IMR-90 (cell line): Measurements from ENCODE around the gene LEKR1. TPM values are rescaled to one million over a fixed set of nuclear protein-coding genes. Genes with fewer than 3 reads are reported as not detected.

Experiments
- ATAC-seq: fragments of 200-7000 bp; cut with Tn5 transposase; 2 replicates; pipeline ENCODE4 v1.9.1; 2020; ENCODE audit warnings: low read depth, mild to moderate bottlenecking, moderate library complexity
- BruUV-seq: library from RNA; stranded (reverse); fragments of 400-500 nt; replicated peaks from 2 replicates; lab custom pipeline; 2021; lab: Mats Ljungman, UMichigan
- CTCF ChIA-PET: fragments of 300-600 bp; formaldehyde crosslinking; extraction: SDS; loops from one replicate; lab custom pipeline; 2021; ENCODE audit warnings: antibody characterized with exemption; lab: Yijun Ruan, JAX
- POLR2A ChIA-PET: fragments of 300-600 bp; sonication (Branson Sonifier 250); formaldehyde crosslinking; loops from one replicate; lab custom pipeline; 2022; ENCODE audit warnings: antibody characterized with exemption; ENCODE audit not compliant: unreplicated experiment; lab: Charles Lee
- DNase-seq: peaks from one replicate; pipeline ENCODE4 v3.0.0; 2013
- H2AFZ ChIP-seq: replicated peaks from 2 replicates; pipeline ENCODE3; 2013; ENCODE audit warnings: low read length, mild to moderate bottlenecking; ENCODE audit not compliant: poor library complexity
- H2AK5ac ChIP-seq: 2 replicates; pipeline ENCODE4 v1.6.1; 2013; ENCODE audit warnings: low read depth, low read length, inconsistent platforms
- H2AK9ac ChIP-seq: replicated peaks from 2 replicates; pipeline ENCODE3; 2013; ENCODE audit warnings: mild to moderate bottlenecking, low read depth, low read length, moderate library complexity; ENCODE audit not compliant: poor library complexity
- H2BK120ac ChIP-seq: 2 replicates; pipeline ENCODE4 v1.6.1; 2013; ENCODE audit warnings: low read depth, low read length, inconsistent platforms
- H2BK15ac ChIP-seq: 3 replicates; pipeline ENCODE4 v1.6.1; 2013; ENCODE audit warnings: low read depth, low read length, inconsistent platforms
- H2BK20ac ChIP-seq: 2 replicates; pipeline ENCODE4 v1.6.1; 2013; ENCODE audit warnings: low read depth, mild to moderate bottlenecking, inconsistent platforms, low read length, moderate library complexity
- H2BK5ac ChIP-seq: 2 replicates; pipeline ENCODE4 v1.6.1; 2013; ENCODE audit warnings: mild to moderate bottlenecking, low read depth, low read length, inconsistent platforms; ENCODE audit not compliant: poor library complexity, severe bottlenecking
- H3K14ac ChIP-seq: replicated peaks from 2 replicates; pipeline ENCODE4 v1.6.1; 2013; ENCODE audit warnings: low read depth, low read length, inconsistent platforms
- H3K18ac ChIP-seq: 2 replicates; pipeline ENCODE4 v1.6.1; 2013; ENCODE audit warnings: low read depth, low read length, control low read depth
- H3K23ac ChIP-seq: 2 replicates; pipeline ENCODE4 v1.6.1; 2013; ENCODE audit warnings: low read depth, low read length, inconsistent platforms
- H3K27ac ChIP-seq: 2 replicates; pipeline ENCODE4 v1.5.1; 2013; ENCODE audit warnings: mild to moderate bottlenecking, control low read depth, low read length; ENCODE audit not compliant: insufficient read depth
- H3K27me3 ChIP-seq: 2 replicates; pipeline ENCODE4 v1.6.1; 2013; ENCODE audit warnings: low read length; ENCODE audit not compliant: control insufficient read depth, insufficient read depth
- H3K36me3 ChIP-seq: 2 replicates; pipeline ENCODE4 v1.6.1; 2013; ENCODE audit warnings: low read length, mixed read lengths; ENCODE audit not compliant: control insufficient read depth, insufficient read depth
- H3K4ac ChIP-seq: 2 replicates; pipeline ENCODE4 v1.6.1; 2013; ENCODE audit warnings: low read depth, low read length, inconsistent platforms
- H3K4me1 ChIP-seq: 2 replicates; pipeline ENCODE4 v1.6.1; 2013; ENCODE audit warnings: low read length, mixed read lengths; ENCODE audit not compliant: control insufficient read depth, insufficient read depth
- H3K4me2 ChIP-seq: 2 replicates; pipeline ENCODE4 v1.6.1; 2013; ENCODE audit warnings: low read depth, mild to moderate bottlenecking, control low read depth, low read length, moderate library complexity
- H3K4me3 ChIP-seq: 2 replicates; pipeline ENCODE4 v1.5.1; 2013; ENCODE audit warnings: low read depth, mild to moderate bottlenecking, control low read depth, low read length, moderate library complexity; ENCODE audit not compliant: insufficient read depth
- H3K56ac ChIP-seq: 2 replicates; pipeline ENCODE4 v1.6.1; 2013; ENCODE audit warnings: low read length, inconsistent platforms; ENCODE audit not compliant: insufficient read depth; ENCODE audit errors: extremely low read depth
- H3K79me1 ChIP-seq, 2 experiments: 2 replicates each; pipeline ENCODE4 v1.6.1; 2013; ENCODE audit warnings: low read length in 2 of 2, inconsistent platforms in 1 of 2, low read depth in 1 of 2
- H3K9ac ChIP-seq: 2 replicates; pipeline ENCODE4 v1.6.1; 2013; ENCODE audit warnings: low read depth, low read length, control low read depth
- H3K9me1 ChIP-seq: 2 replicates; pipeline ENCODE4 v1.6.1; 2013; ENCODE audit warnings: low read length, inconsistent platforms; ENCODE audit not compliant: insufficient read depth
- H3K9me3 ChIP-seq: 2 replicates; pipeline ENCODE4 v1.6.1; 2013; ENCODE audit warnings: low read length; ENCODE audit not compliant: control insufficient read depth, insufficient read depth
- H4K20me1 ChIP-seq: 2 replicates; pipeline ENCODE4 v1.6.1; 2013; ENCODE audit warnings: low read length, inconsistent platforms; ENCODE audit not compliant: insufficient read depth
- H4K5ac ChIP-seq: 2 replicates; pipeline ENCODE4 v1.6.1; 2013; ENCODE audit warnings: mild to moderate bottlenecking, low read depth, low read length, control low read depth
- H4K8ac ChIP-seq, 2 experiments: 2 replicates each; pipeline ENCODE4 v1.6.1; 2013; ENCODE audit warnings: low read depth in 2 of 2, low read length in 2 of 2, control low read depth in 1 of 2, inconsistent platforms in 1 of 2
- H4K91ac ChIP-seq: 2 replicates; pipeline ENCODE4 v1.6.1; 2013; ENCODE audit warnings: low read depth, low read length, inconsistent platforms; ENCODE audit not compliant: insufficient read depth
- MAFK ChIP-seq: IDR thresholded peaks from 2 replicates; pipeline ENCODE4 v1.6.1; 2012; ENCODE audit warnings: low read depth, low read length, improper control_type of control experiment
- WGBS, 2 experiments: methylation state at CpG; one replicate each; pipeline versions ENCODE4 v1.1.5 to v1.1.7; 2013; ENCODE audit warnings: missing lambda C conversion rate in 2 of 2; ENCODE audit not compliant: insufficient read length in 1 of 2; ENCODE audit errors: extremely low coverage in 2 of 2; 5-methylcytosine and 5-hydroxymethylcytosine counted together
- dilution Hi-C: fragments of 300-500 bp; cut with HindIII; formaldehyde crosslinking; loops from one replicate; pipeline ENCODE4 v1.14.3; 2018; ENCODE audit warnings: low sequenced_read_pairs; ENCODE audit not compliant: unreplicated experiment
- in situ Hi-C: fragments of 300-500 bp; cut with MboI; formaldehyde crosslinking; loops from 3 replicates; pipeline ENCODE4 v1.14.3; 2019; ENCODE audit warnings: low sequenced_read_pairs, inconsistent platforms, mixed read lengths
- intact Hi-C: fragments of 100-400 bp; cut with micrococcal nuclease; formaldehyde crosslinking; loops from 2 replicates; pipeline ENCODE4 v1.10.0; 2022
- polyA plus RNA-seq, 3 experiments: library from polyadenylated mRNA; depleted of rRNA; stranded (reverse); fragments of >200 nt; gene quantifications; 2 replicates each; pipeline ENCODE4 v1.2.3, GENCODE V29; 2012; ENCODE audit warnings: low replicate concordance in 1 of 3
- total RNA-seq: library from RNA; depleted of rRNA; stranded (reverse); fragments of >200 nt; gene quantifications from 2 replicates; pipeline ENCODE4 v1.2.3, GENCODE V29; 2012

LEKR1 gene
- total and polyA plus RNA-seq, 2 of the 4 experiments (the other 2 are of a cell fraction), result 0.19 to 0.36 TPM

DNA sequence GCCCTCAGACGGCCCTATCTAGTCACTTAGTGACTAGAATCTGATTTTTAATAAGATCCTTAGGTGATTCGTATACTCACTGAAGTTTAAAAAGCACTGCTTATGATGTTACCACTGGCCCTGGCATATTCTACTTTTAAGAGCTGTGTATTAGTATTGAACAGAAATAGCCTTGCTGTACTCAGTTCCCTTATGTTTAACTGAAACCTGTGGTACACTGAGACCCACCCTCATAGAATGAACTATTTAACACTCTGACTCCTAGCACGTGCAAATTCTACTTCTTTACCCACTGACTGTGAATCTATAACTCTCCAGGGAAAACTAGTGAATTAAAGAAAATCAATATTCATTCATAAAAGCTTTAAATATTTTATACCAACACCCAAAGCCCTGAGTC is 224.9 kb downstream of the LEKR1 start:
- no peaks in the 10 kb centered on the region for H3K9me3 ChIP-seq
- no peaks in the 10 kb centered on the region for H4K20me1 ChIP-seq
- ATAC-seq (no peak), DNase-seq (no peak)
- H4K5ac ChIP-seq, result no peak overlapping the region
- TF ChIP-seq MAFK, result no peak
- no peak overlapping the region for H3K56ac ChIP-seq
- H2AFZ ChIP-seq, result no peak overlapping the region
- no CpG with 5 or more reads among the region's 3 CpGs for WGBS, 2 experiments
- no peak overlapping the region for H3K9ac ChIP-seq
- H3K18ac ChIP-seq, result no peak overlapping the region
- H2BK120ac ChIP-seq, result no peak overlapping the region
- H3K27ac ChIP-seq, result no peak overlapping the region
- no peak overlapping the region for H3K23ac ChIP-seq
- no peak overlapping the region for H3K4ac ChIP-seq
- H3K27me3 ChIP-seq, result no peaks in the 10 kb centered on the region
- no peak overlapping the region for H3K14ac ChIP-seq
- POLR2A ChIA-PET, result no interaction called here
- no peaks in the 10 kb centered on the region for H3K4me1 ChIP-seq
- no peak overlapping the region for H4K91ac ChIP-seq
- no peaks in the 10 kb centered on the region for H3K36me3 ChIP-seq
- H2BK5ac ChIP-seq, result no peak overlapping the region
- H3K9me1 ChIP-seq, result no peaks in the 10 kb centered on the region
- H4K8ac ChIP-seq, result no peak overlapping the region
- no peak overlapping the region for H3K4me2 ChIP-seq
- no peak overlapping the region for H2AK5ac ChIP-seq
- dilution Hi-C loops (no loop called here), in situ Hi-C loops (no loop called here), intact Hi-C loops (no loop called here)
- no peak overlapping the region for H2BK15ac ChIP-seq
- no peaks in the 10 kb centered on the region for H3K79me1 ChIP-seq
- CTCF ChIA-PET, result interaction anchor here (1.2 kb wide), 1 partner anchor 15 kb away, joined by 3 read pairs; no protein-coding TSS in a partner anchor
- no peak overlapping the region for H3K4me3 ChIP-seq
- H2BK20ac ChIP-seq, result no peak overlapping the region
- no peak overlapping the region for H2AK9ac ChIP-seq
- BruUV-seq, result no TSS peak
